Measurements from ENCODE around the gene FAM20A.

FAM20A gene

GRCh38 chr17:68489919-68490318 lies 111.2 kb downstream of the FAM20A start:
- DNase-seq (ENCODE audit: low spot score) (no peak), ATAC-seq (ENCODE audit: low read depth) (no peak)
- TF ChIP-seq, protein P1, sequence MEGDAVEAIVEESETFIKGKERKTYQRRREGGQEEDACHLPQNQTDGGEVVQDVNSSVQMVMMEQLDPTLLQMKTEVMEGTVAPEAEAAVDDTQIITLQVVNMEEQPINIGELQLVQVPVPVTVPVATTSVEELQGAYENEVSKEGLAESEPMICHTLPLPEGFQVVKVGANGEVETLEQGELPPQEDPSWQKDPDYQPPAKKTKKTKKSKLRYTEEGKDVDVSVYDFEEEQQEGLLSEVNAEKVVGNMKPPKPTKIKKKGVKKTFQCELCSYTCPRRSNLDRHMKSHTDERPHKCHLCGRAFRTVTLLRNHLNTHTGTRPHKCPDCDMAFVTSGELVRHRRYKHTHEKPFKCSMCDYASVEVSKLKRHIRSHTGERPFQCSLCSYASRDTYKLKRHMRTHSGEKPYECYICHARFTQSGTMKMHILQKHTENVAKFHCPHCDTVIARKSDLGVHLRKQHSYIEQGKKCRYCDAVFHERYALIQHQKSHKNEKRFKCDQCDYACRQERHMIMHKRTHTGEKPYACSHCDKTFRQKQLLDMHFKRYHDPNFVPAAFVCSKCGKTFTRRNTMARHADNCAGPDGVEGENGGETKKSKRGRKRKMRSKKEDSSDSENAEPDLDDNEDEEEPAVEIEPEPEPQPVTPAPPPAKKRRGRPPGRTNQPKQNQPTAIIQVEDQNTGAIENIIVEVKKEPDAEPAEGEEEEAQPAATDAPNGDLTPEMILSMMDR (IDR thresholded peaks at IDR 0.05; ENCODE audit: poor library complexity, severe bottlenecking) = no peak
- Histone ChIP-seq H3K4me3 (ENCODE audit: severe bottlenecking) (no peak overlapping the region), H3K27me3 (ENCODE audit: insufficient read depth, poor library complexity, severe bottlenecking) (peaks cover 9% of the 10 kb centered on the region), H3K4me1 (ENCODE audit: insufficient read depth, poor library complexity, severe bottlenecking) (no peaks in the 10 kb centered on the region), H3K27ac (ENCODE audit: poor library complexity, severe bottlenecking) (no peak overlapping the region), H3K9me3 (ENCODE audit: severe bottlenecking) (no peaks in the 10 kb centered on the region), H3K36me3 (ENCODE audit: low read depth) (no peaks in the 10 kb centered on the region)
